ENCODE data around the gene TIMM29. TPM values are rescaled to one million over a fixed set of nuclear protein-coding genes. Genes with fewer than 3 reads are reported as not detected.

TIMM29 gene
- total and polyA plus RNA-seq, 2 donors (not counting 1 experiment from before 2014, with no cell fraction given) = 8.4 to 24.2 TPM

GRCh38 chr19:10965398-10965797, 36.8 kb downstream of the TIMM29 start:
- intact Hi-C loops (cut with micrococcal nuclease) = no loop called here
- H3K27me3 Mint-ChIP-seq = no peaks in the 10 kb centered on the region
- CTCF ChIA-PET = interaction anchor here (1.1 to 4.6 kb wide), 2 partner anchors 24 to 70 kb away, joined by 4 to 23 read pairs; no protein-coding TSS in a partner anchor

DNA sequence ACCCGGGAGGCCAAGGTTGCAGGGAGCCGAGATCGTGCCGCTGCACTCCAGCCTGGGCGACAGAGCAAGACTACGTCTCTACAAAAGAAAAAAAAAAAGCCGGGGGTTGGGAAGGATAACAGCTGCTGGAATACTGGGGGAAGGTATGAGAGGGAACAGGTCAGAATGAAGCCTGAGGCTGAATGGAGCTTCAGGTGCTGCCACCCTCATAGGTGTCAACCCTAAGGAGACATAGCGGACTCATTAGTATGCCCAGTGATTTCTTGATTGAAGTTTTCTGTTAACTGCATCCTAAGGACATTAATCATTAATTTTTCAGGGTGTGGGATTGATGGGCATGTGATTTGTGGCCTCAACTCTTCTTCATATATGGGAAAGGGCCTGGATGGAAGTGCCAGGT, 38.2 kb downstream of the TIMM29 start:
- WGBS (ENCODE audit: insufficient coverage) = 90% methylated on average over 6 of the region's 8 CpGs
- peak overlapping the region; percentile 65 for H3K27ac Mint-ChIP-seq
- no peaks in the 10 kb centered on the region for H3K27me3 Mint-ChIP-seq
- Histone ChIP-seq H3K4me1 (ENCODE audit: control insufficient read depth in 2 of 2, insufficient read depth in 2 of 2, low read length in 2 of 2) (peaks cover 26 to 58% of the 10 kb centered on the region in 2 donors), H4K20me1 (ENCODE audit: control insufficient read depth, insufficient read depth, low read length, poor library complexity, severe bottlenecking) (peaks cover 44% of the 10 kb centered on the region), H3K27me3 (replicated peaks in 1 of 4; ENCODE audit: control extremely low read depth in 1 of 4, control insufficient read depth in 3 of 4, insufficient read depth in 4 of 4, low read length in 3 of 4) (no peaks in the 10 kb centered on the region), H3K4me2 (replicated peaks; ENCODE audit: low read depth, low read length, poor library complexity, severe bottlenecking) (no peak overlapping the region), H3K9me3 (ENCODE audit: control extremely low read depth in 1 of 3, control insufficient read depth in 2 of 3, insufficient read depth in 1 of 3, low read length in 2 of 3) (no peaks in the 10 kb centered on the region), H3K9ac (ENCODE audit: low read length) (no peak overlapping the region), H3K79me2 (ENCODE audit: control insufficient read depth, insufficient read depth, low read length) (peaks cover 97% of the 10 kb centered on the region), H2AFZ (ENCODE audit: insufficient read depth, low read depth, low read length, poor library complexity, severe bottlenecking) (no peak overlapping the region), H3K36me3 (replicated peaks in 1 of 2; ENCODE audit: control extremely low read depth in 1 of 2, control insufficient read depth in 1 of 2, extremely low read depth in 1 of 2, insufficient read depth in 2 of 2, low read length in 1 of 2) (no peaks in the 10 kb centered on the region), H3K4me3 (ENCODE audit: control extremely low read depth in 1 of 5, extremely low read depth in 1 of 5, insufficient read depth in 1 of 5, low read depth in 2 of 5, low read length in 4 of 5) (no peak overlapping the region), H3K27ac (ENCODE audit: low read length in 2 of 2) (no peak overlapping the region)
- peaks cover 54% of the 10 kb centered on the region for H3K4me1 Mint-ChIP-seq
- CTCF ChIA-PET = interaction anchor here (0.5 to 4.6 kb wide), 4 partner anchors 25 to 1152 kb away, joined by 3 to 23 read pairs (median 3); no protein-coding TSS in a partner anchor
- TF ChIP-seq EZH2 (IDR thresholded peaks at IDR 0.05; ENCODE audit: borderline replicate concordance, insufficient read depth, low read depth, low read length, poor library complexity, severe bottlenecking) (no peak), CTCF (IDR thresholded peaks at IDR 0.05) (no peak)
- no peak for ATAC-seq (ENCODE audit: low read depth)
- POLR2A ChIA-PET = interaction anchor here (0.6 to 0.7 kb wide), 2 partner anchors 195 to 236 kb away, joined by 3 to 5 read pairs; no protein-coding TSS in a partner anchor
- H3K4me3 Mint-ChIP-seq = no peak overlapping the region
- H3K9me3 Mint-ChIP-seq (ENCODE audit: insufficient read depth) = no peaks in the 10 kb centered on the region
- DNase-seq = no peak
- intact Hi-C loops (cut with micrococcal nuclease) = no loop called here

More at GRCh38 chr19:10965398-10965797, 36.8 kb downstream of the TIMM29 start:
- Mint-ChIP-seq H3K4me1 (peaks cover 58% of the 10 kb centered on the region), H3K27ac (no peak overlapping the region), H3K4me3 (no peak overlapping the region), H3K9me3 (ENCODE audit: insufficient read depth) (no peaks in the 10 kb centered on the region)
- no peaks in the 10 kb centered on the region for H3K9me3 ChIP-seq (ENCODE audit: control extremely low read depth in 1 of 3, control insufficient read depth in 2 of 3, insufficient read depth in 1 of 3, low read length in 2 of 3)
- no peak overlapping the region for H3K9ac ChIP-seq (ENCODE audit: low read length)
- POLR2A ChIA-PET = no interaction called here
- H3K79me2 ChIP-seq (ENCODE audit: control insufficient read depth, insufficient read depth, low read length) = peaks cover 90% of the 10 kb centered on the region
- TF ChIP-seq EZH2 (IDR thresholded peaks at IDR 0.05; ENCODE audit: borderline replicate concordance, insufficient read depth, low read depth, low read length, poor library complexity, severe bottlenecking) = no peak
- no peak for TF ChIP-seq CTCF (IDR thresholded peaks at IDR 0.05)
- 90% methylated on average over 2 of the region's 6 CpGs for WGBS (ENCODE audit: insufficient coverage)
- ATAC-seq (ENCODE audit: low read depth) (no peak), DNase-seq (no peak)
- H3K4me1 ChIP-seq (ENCODE audit: control insufficient read depth in 2 of 2, insufficient read depth in 2 of 2, low read length in 2 of 2) = peaks cover 29 to 63% of the 10 kb centered on the region in 2 donors
- no peak overlapping the region for H3K4me2 ChIP-seq (replicated peaks; ENCODE audit: low read depth, low read length, poor library complexity, severe bottlenecking)
- H3K4me3 ChIP-seq (ENCODE audit: control extremely low read depth in 1 of 5, extremely low read depth in 1 of 5, insufficient read depth in 1 of 5, low read depth in 2 of 5, low read length in 4 of 5) = no peak overlapping the region
- no peaks in the 10 kb centered on the region for H3K36me3 ChIP-seq (replicated peaks in 1 of 2; ENCODE audit: control extremely low read depth in 1 of 2, control insufficient read depth in 1 of 2, extremely low read depth in 1 of 2, insufficient read depth in 2 of 2, low read length in 1 of 2)
- no peaks in the 10 kb centered on the region for H3K27me3 ChIP-seq (replicated peaks in 1 of 4; ENCODE audit: control extremely low read depth in 1 of 4, control insufficient read depth in 3 of 4, insufficient read depth in 4 of 4, low read length in 3 of 4)
- no peak overlapping the region for H3K27ac ChIP-seq (ENCODE audit: low read length in 2 of 2)
- H4K20me1 ChIP-seq (ENCODE audit: control insufficient read depth, insufficient read depth, low read length, poor library complexity, severe bottlenecking) = peaks cover 42% of the 10 kb centered on the region
- no peak overlapping the region for H2AFZ ChIP-seq (ENCODE audit: insufficient read depth, low read depth, low read length, poor library complexity, severe bottlenecking)

Data from B cell (primary cell).